Measurements from ENCODE around the gene MATN4. TPM values are rescaled to one million over a fixed set of nuclear protein-coding genes. Genes with fewer than 3 reads are reported as not detected.

MATN4 gene
- total RNA-seq, 1 experiment from 2014 or later, result 0.64 TPM

- Histone ChIP-seq H3K79me2 (ENCODE audit: insufficient read depth, low read length) (peaks cover 24% of the 10 kb centered on the region), H3K36me3 (ENCODE audit: control insufficient read depth in 1 of 2, insufficient read depth in 2 of 2, low read length in 2 of 2) (peaks cover 36 to 62% of the 10 kb centered on the region in 2 experiments), H3K9ac (ENCODE audit: low read length) (no peak overlapping the region), H3K4me1 (ENCODE audit: control insufficient read depth in 1 of 2, insufficient read depth in 2 of 2, low read length in 2 of 2) (peaks cover 0 to 2% of the 10 kb centered on the region in 2 experiments; a peak in 1 of 4 replicates), H3K9me2 (ENCODE audit: insufficient read depth) (no peaks in the 10 kb centered on the region), H3K27me3 (ENCODE audit: insufficient read depth, low read length) (no peaks in the 10 kb centered on the region), H2AFZ (ENCODE audit: low read depth, low read length, poor library complexity, severe bottlenecking) (no peak overlapping the region), H4K20me1 (ENCODE audit: insufficient read depth) (peaks cover 3% of the 10 kb centered on the region; the same call in 1 of the 2 replicates), H3K9me3 (ENCODE audit: control insufficient read depth in 1 of 2, insufficient read depth in 1 of 2, low read depth in 1 of 2, low read length in 2 of 2) (no peaks in the 10 kb centered on the region), H3K27ac (ENCODE audit: low read depth, low read length) (no peak overlapping the region), H3K4me2 (ENCODE audit: low read length) (no peak overlapping the region), H3K4me3 (replicated peaks in 1 of 2; ENCODE audit: low read depth in 1 of 2, low read length in 2 of 2) (no peak overlapping the region)
- no TSS peak for BruUV-seq (replicated peaks)
- ChIA-PET RAD21 (ENCODE audit: low non-redundant PET in 1 of 2, low total read pairs in 2 of 2, uncharacterized antibody in 2 of 2, unreplicated experiment in 2 of 2) (no interaction called here), CTCF (no interaction called here), POLR2A (no interaction called here)
- ATAC-seq (no peak), DNase-seq (ENCODE audit: low read depth, low spot score) (no peak)
- TF ChIP-seq ZBTB33 (IDR thresholded peaks at IDR 0.05; ENCODE audit: extremely low read depth, insufficient replicate concordance, low read length) (no peak), ATF3 (IDR thresholded peaks at IDR 0.05) (no peak), MAX (IDR thresholded peaks at IDR 0.05) (no peak), TCF7L2 (IDR thresholded peaks at IDR 0.05; ENCODE audit: borderline replicate concordance, extremely low read depth, insufficient read depth, insufficient read length) (no peak), ELF1 (IDR thresholded peaks at IDR 0.05; ENCODE audit: borderline replicate concordance, low read depth) (no peak), ZNF274 (IDR thresholded peaks at IDR 0.05; ENCODE audit: low read depth, low read length) (no peak), POLR2AphosphoS5 (IDR thresholded peaks at IDR 0.05; ENCODE audit: low read depth, low read length) (no peak), YY1 (IDR thresholded peaks at IDR 0.05; ENCODE audit: extremely low read depth, insufficient replicate concordance, low read depth, low read length) (no peak), EZH2 (IDR thresholded peaks at IDR 0.05) (no peak), SRF (IDR thresholded peaks at IDR 0.05; ENCODE audit: low read depth) (no peak), EGR1 (IDR thresholded peaks at IDR 0.05; ENCODE audit: low read depth) (no peak)
- intact Hi-C loops (cut with micrococcal nuclease), result no loop called here
Observed at GRCh38 chr20:45330476-45330875, 22.4 kb upstream of the MATN4 start.
